Ovary (tissue), 3 donors: Measurements from ENCODE around the gene ERFL.

Experiments
- CTCF ChIP-seq, 3 donors: fragments of 450-650 bp in 2 of 3; fragments of 200-600 bp in 1 of 3; IDR thresholded peaks; one replicate each; pipeline versions ENCODE4 v1.5.1 to v1.8.0; 2016 to 2022; ENCODE audit warnings: antibody characterized with exemption in 3 of 3, mild to moderate bottlenecking in 1 of 3
- EP300 ChIP-seq: sonication (generic); formaldehyde crosslinking; IDR thresholded peaks from one replicate; pipeline ENCODE4 v1.6.1; 2017; ENCODE audit warnings: antibody characterized with exemption
- POLR2A ChIP-seq: fragments of 450-650 bp; IDR thresholded peaks from one replicate; pipeline ENCODE4 v1.6.1; 2017; ENCODE audit warnings: antibody characterized with exemption, mild to moderate bottlenecking, moderate library complexity
- donor health status: DM: no; HTN: no; CAD: no.

- TF ChIP-seq CTCF (IDR thresholded peaks at IDR 0.05) (no peak), EP300 (no peak), POLR2A (no peak)
These were observed 67.7 kb downstream of the ERFL start for GRCh38 chr19:41860419-41861115.
